GM23338 (cell line): ENCODE data around the gene GALNT11. TPM values are rescaled to one million over a fixed set of nuclear protein-coding genes. Genes with fewer than 3 reads are reported as not detected.

Source experiments
- ATAC-seq: fragments of 200-7000 bp; cut with Tn5 transposase; 3 replicates; pipeline ENCODE4 v1.9.1; 2020
- DNase-seq: peaks from one replicate; pipeline ENCODE4 v3.0.0-alpha.2; 2015; ENCODE audit warnings: low spot score
- H2AFZ ChIP-seq: fragments of 200-600 bp; sonication (generic); 2 replicates; pipeline ENCODE4 v1.8.0; 2016; ENCODE audit warnings: antibody characterized with exemption, mild to moderate bottlenecking, moderate library complexity
- H3F3A ChIP-seq: fragments of 200-600 bp; sonication (generic); replicated peaks from 2 replicates; pipeline ENCODE4 v1.8.0; 2017; ENCODE audit warnings: antibody characterized with exemption, mixed run types, low read depth
- H3K27ac ChIP-seq: fragments of 200-600 bp; sonication (generic); 2 replicates; pipeline ENCODE4 v1.6.1; 2016; ENCODE audit warnings: low read depth
- H3K27me3 ChIP-seq: fragments of 200-600 bp; sonication (generic); 2 replicates; pipeline ENCODE4 v1.8.0; 2016; ENCODE audit warnings: mild to moderate bottlenecking, mixed run types, moderate library complexity; ENCODE audit not compliant: insufficient read depth
- H3K36me3 ChIP-seq: fragments of 200-600 bp; sonication (generic); 2 replicates; pipeline ENCODE4 v1.8.0; 2016; ENCODE audit warnings: mild to moderate bottlenecking; ENCODE audit not compliant: insufficient read depth
- H3K4me1 ChIP-seq: fragments of 200-600 bp; sonication (generic); 2 replicates; pipeline ENCODE4 v1.8.0; 2016; ENCODE audit warnings: mild to moderate bottlenecking, moderate library complexity; ENCODE audit not compliant: insufficient read depth
- H3K4me2 ChIP-seq: fragments of 200-600 bp; sonication (generic); 2 replicates; pipeline ENCODE4 v1.7.1; 2017; ENCODE audit warnings: mixed run types
- H3K4me3 ChIP-seq: fragments of 200-600 bp; sonication (generic); 2 replicates; pipeline ENCODE4 v1.6.1; 2016; ENCODE audit warnings: mixed run types
- H3K79me2 ChIP-seq: fragments of 200-600 bp; sonication (generic); replicated peaks from 2 replicates; pipeline ENCODE4 v1.8.0; 2017; ENCODE audit warnings: mild to moderate bottlenecking; ENCODE audit not compliant: insufficient read depth
- H3K9me2 ChIP-seq: fragments of 200-600 bp; sonication (generic); 2 replicates; pipeline ENCODE4 v1.8.0; 2017; ENCODE audit not compliant: insufficient read depth
- H4K20me1 ChIP-seq: fragments of 200-600 bp; sonication (generic); replicated peaks from 2 replicates; pipeline ENCODE4 v1.8.0; 2017; ENCODE audit warnings: mild to moderate bottlenecking; ENCODE audit not compliant: insufficient read depth
- H3K27ac Mint-ChIP-seq: 2 replicates; pipeline ENCODE4 v1.8.0; 2020; ENCODE audit warnings: inconsistent platforms, mild to moderate bottlenecking, moderate library complexity, mixed read lengths
- H3K27me3 Mint-ChIP-seq: 3 replicates; pipeline ENCODE4 v1.8.0; 2022; ENCODE audit warnings: low read depth, mild to moderate bottlenecking, moderate library complexity, mixed read lengths, inconsistent platforms; ENCODE audit not compliant: insufficient read depth, poor library complexity
- H3K36me3 Mint-ChIP-seq: 3 replicates; pipeline ENCODE4 v1.8.0; 2021; ENCODE audit warnings: low read depth, mild to moderate bottlenecking, inconsistent platforms, moderate library complexity, mixed read lengths
- H3K4me1 Mint-ChIP-seq: 3 replicates; pipeline ENCODE4 v1.8.0; 2020; ENCODE audit warnings: mild to moderate bottlenecking, inconsistent platforms, mixed read lengths
- H3K4me3 Mint-ChIP-seq: 3 replicates; pipeline ENCODE4 v1.8.0; 2021; ENCODE audit warnings: moderate library complexity, mild to moderate bottlenecking, inconsistent platforms, mixed read lengths
- H3K9me3 Mint-ChIP-seq: 3 replicates; pipeline ENCODE4 v1.8.0; 2020; ENCODE audit warnings: moderate library complexity, mild to moderate bottlenecking, inconsistent platforms, mixed read lengths
- CREB1 ChIP-seq: fragments of 250-450 bp; sonication (Bioruptor Pico); IDR thresholded peaks from 2 replicates; pipeline ENCODE4 v1.5.0; 2020; ENCODE audit warnings: low read depth, mild to moderate bottlenecking, moderate library complexity
- CTCF ChIP-seq, 2 experiments: fragments of 200-600 bp in 1 of 2; sonication (generic) in 1 of 2; conservative IDR thresholded peaks; 2 replicates each; pipeline versions ENCODE4 v1.5.1 to v1.6.1; 2016 to 2017; ENCODE audit warnings: antibody characterized with exemption in 2 of 2, low read depth in 2 of 2, mild to moderate bottlenecking in 2 of 2, moderate library complexity in 1 of 2
- ETS1 ChIP-seq: IDR thresholded peaks from 2 replicates; pipeline ENCODE4 v1.6.1; 2016; ENCODE audit warnings: antibody characterized with exemption
- EZH2 ChIP-seq: fragments of 200-600 bp; sonication (generic); IDR thresholded peaks from one replicate; pipeline ENCODE4 v1.8.0; 2017; ENCODE audit warnings: antibody characterized with exemption, mild to moderate bottlenecking, low read depth; ENCODE audit not compliant: unreplicated experiment
- EZH2phosphoT487 ChIP-seq: fragments of 200-600 bp; sonication (generic); IDR thresholded peaks from one replicate; pipeline ENCODE4 v1.8.1; 2018; ENCODE audit warnings: antibody characterized with exemption; ENCODE audit not compliant: unreplicated experiment
- JUNB ChIP-seq: IDR thresholded peaks from one replicate; pipeline ENCODE4 v1.6.1; 2016; ENCODE audit warnings: antibody characterized with exemption; ENCODE audit not compliant: unreplicated experiment
- NANOG ChIP-seq: IDR thresholded peaks from 2 replicates; pipeline ENCODE4 v1.6.1; 2016; ENCODE audit warnings: antibody characterized with exemption, borderline replicate concordance
- POLR2AphosphoS5 ChIP-seq: IDR thresholded peaks from 2 replicates; pipeline ENCODE4 v1.6.1; 2016; ENCODE audit warnings: antibody characterized with exemption, low read depth
- REST ChIP-seq: IDR thresholded peaks from one replicate; pipeline ENCODE4 v1.6.1; 2018; ENCODE audit warnings: antibody characterized with exemption; ENCODE audit not compliant: unreplicated experiment
- STAT1 ChIP-seq: IDR thresholded peaks from one replicate; pipeline ENCODE4 v1.6.1; 2016; ENCODE audit warnings: antibody characterized with exemption; ENCODE audit not compliant: unreplicated experiment
- ZNF114 ChIP-seq: fragments of 250-450 bp; sonication (Bioruptor Pico); IDR thresholded peaks from 2 replicates; pipeline ENCODE4 v1.5.0; 2020; ENCODE audit warnings: mild to moderate bottlenecking, moderate library complexity
- ZNF331 ChIP-seq: fragments of 250-450 bp; sonication (Bioruptor Pico); IDR thresholded peaks from 2 replicates; pipeline ENCODE4 v1.5.0; 2020; ENCODE audit warnings: low read depth, mild to moderate bottlenecking, moderate library complexity
- ZNF462 ChIP-seq: fragments of 250-450 bp; sonication (Bioruptor Pico); IDR thresholded peaks from 2 replicates; pipeline ENCODE4 v1.5.0; 2020; ENCODE audit warnings: mild to moderate bottlenecking, moderate library complexity
- polyA plus RNA-seq: library from polyadenylated mRNA; unstranded; fragments of >200 nt; fragmentation: Nextera tagmentation; extraction: Ambion mirVana; gene quantifications from 2 replicates; pipeline ENCODE4 v1.2.1, GENCODE V29; 2016
- total RNA-seq: library from RNA; depleted of rRNA; stranded (reverse); fragments of >200 nt; shearing (Covaris generic); gene quantifications from 2 replicates; pipeline ENCODE4 v1.2.3, GENCODE V29; 2014

The GALNT11 gene
- total and polyA plus RNA-seq, 2 experiments from 2014 or later: 16.1 to 33.6 TPM

- DNase-seq (no peak), ATAC-seq (no peak)
- Histone ChIP-seq H3F3A (no peaks in the 10 kb centered on the region), H3K4me2 (no peak overlapping the region), H3K27me3 (no peaks in the 10 kb centered on the region), H2AFZ (no peak overlapping the region), H3K9me2 (no peaks in the 10 kb centered on the region), H3K79me2 (no peaks in the 10 kb centered on the region), H4K20me1 (no peaks in the 10 kb centered on the region; the same call in 1 of the 2 replicates), H3K4me1 (no peaks in the 10 kb centered on the region), H3K27ac (no peak overlapping the region), H3K36me3 (no peaks in the 10 kb centered on the region), H3K4me3 (no peak overlapping the region)
- Mint-ChIP-seq H3K4me3 (no peak overlapping the region), H3K27ac (no peak overlapping the region), H3K27me3 (no peaks in the 10 kb centered on the region), H3K9me3 (no peaks in the 10 kb centered on the region), H3K36me3 (no peaks in the 10 kb centered on the region), H3K4me1 (no peaks in the 10 kb centered on the region)
- TF ChIP-seq STAT1 (no peak), CTCF (conservative IDR thresholded peaks at IDR 0.05; ENCODE audit: low read depth in 2 of 2) (no peak), REST (no peak), ETS1 (no peak), EZH2 (no peak), ZNF331 (no peak), CREB1 (CRISPR knock-in tag) (no peak), ZNF114 (no peak), ZNF462 (CRISPR knock-in tag) (no peak), EZH2phosphoT487 (no peak), POLR2AphosphoS5 (no peak), JUNB (no peak), NANOG (no peak)
Observed at GRCh38 chr7:152097330-152097729, 71.9 kb downstream of the GALNT11 start.
